Vagina (tissue), 2 donors: ENCODE measurements around the gene KCNMB3.

Experiments used
- CTCF ChIP-seq, 3 experiments: fragments of 450-650 bp in 2 of 3; fragments of 200-600 bp in 1 of 3; sonication (generic) in 1 of 3; IDR thresholded peaks; one replicate each; pipeline ENCODE4 v1.5.1; 2017 to 2019; ENCODE audit warnings: antibody characterized with exemption in 3 of 3, mild to moderate bottlenecking in 2 of 3, moderate library complexity in 2 of 3
- POLR2AphosphoS5 ChIP-seq, 2 donors: sonication (generic); formaldehyde crosslinking; IDR thresholded peaks; one replicate each; pipeline ENCODE4 v1.9.0; 2017; ENCODE audit warnings: antibody characterized with exemption in 2 of 2, mild to moderate bottlenecking in 2 of 2, low read depth in 1 of 2; ENCODE audit not compliant: insufficient read depth in 1 of 2

- TF ChIP-seq POLR2AphosphoS5 (IDR thresholded peaks at IDR 0.05; ENCODE audit: insufficient read depth in 1 of 2, low read depth in 1 of 2) (no peak), CTCF (IDR thresholded peaks at IDR 0.05) (no peak)
Measured at GRCh38 chr3:179256813-179257212, 5.9 kb upstream of the KCNMB3 start.
